T-helper 9 cell (primary cell): ENCODE data around the gene HCFC1R1.
A peak's percentile ranks its signal among the peaks of the same experiment; 100 is the strongest.

Source experiments
- DNase-seq: peaks from one replicate; pipeline ENCODE4 v3.0.0-alpha.2; 2020

The HCFC1R1 gene

DNA sequence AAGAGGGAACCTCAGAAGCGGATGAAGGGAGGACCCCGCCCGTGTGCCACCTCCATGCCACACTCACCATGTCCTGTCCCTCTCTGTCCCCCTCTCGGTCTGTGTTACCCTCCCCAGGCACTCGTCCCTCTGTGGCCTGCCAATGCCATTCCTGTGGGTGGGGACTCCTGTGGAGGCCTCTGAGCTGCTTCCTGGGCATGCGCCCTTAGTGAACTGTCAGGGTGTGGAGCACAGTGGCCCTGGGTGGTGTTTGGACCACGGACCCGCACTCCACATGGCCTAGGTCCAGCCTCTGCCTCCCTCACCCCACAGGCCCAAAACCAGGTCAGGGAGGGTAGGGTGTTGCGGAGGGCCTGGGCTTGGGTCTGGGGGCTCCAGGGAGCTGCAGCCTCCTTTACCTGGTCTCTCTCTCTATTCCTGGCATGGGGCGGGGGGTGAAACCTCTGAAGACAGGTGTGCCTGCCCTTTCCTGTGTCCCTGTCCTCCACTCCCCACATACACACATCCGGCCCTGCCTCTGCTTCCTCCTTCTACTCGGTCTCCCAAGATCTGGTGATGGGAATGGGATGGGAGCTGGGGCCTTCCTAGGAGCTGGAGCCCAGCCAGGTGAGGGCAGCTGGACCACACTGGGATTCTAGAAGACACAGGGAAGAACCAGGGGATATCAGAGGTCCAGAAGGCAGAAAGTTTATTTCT lies 32.0 kb downstream of the HCFC1R1 start:
- no peak for DNase-seq

DNA sequence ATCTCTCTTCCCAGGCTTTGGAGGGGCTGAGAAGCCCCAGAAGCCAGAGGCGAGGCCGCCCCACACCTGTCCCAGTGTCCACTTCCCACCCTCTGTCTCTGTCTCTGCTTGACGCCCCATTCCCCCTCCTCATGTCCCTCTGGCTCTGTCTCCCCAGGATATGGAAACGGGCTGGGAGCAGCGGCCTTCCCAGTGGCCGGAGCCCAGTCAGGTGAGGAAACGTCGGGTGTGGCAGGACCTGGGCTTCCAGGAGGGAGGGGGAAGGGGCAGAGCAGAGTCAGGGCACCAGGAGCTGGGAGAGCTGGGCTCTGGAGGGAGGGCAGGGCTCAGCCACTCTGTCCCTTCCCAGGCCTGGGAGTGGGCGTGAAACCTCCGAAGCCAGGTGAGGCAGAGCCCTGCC lies 32.9 kb downstream of the HCFC1R1 start:
- DNase-seq = no peak

DNA sequence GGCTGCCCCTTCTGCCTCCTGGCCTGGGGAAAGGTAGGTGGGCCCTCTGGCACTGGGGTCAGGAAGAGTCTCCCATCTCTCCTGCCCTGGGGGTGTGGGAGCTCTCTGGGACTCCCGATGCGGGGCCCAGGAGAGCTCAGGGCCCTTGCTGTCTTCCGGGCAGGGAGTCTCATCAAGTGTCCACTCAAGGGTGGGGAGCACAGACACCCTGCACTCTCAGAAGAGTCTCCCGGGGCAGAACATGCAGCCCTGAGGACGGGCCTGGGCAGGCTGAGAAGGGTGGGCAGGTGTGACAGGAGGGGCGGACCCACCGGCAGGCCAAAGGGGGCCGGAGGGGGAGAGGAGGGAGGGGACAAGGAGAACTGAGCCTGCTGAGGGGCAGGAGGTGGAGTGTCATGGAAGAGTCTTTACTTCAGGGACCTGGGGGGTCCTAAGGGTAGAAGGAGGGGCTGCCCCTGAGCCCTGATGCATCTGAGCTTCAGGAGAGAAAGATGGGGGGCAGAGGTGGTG lies 35.1 kb downstream of the HCFC1R1 start:
- no peak for DNase-seq

DNA sequence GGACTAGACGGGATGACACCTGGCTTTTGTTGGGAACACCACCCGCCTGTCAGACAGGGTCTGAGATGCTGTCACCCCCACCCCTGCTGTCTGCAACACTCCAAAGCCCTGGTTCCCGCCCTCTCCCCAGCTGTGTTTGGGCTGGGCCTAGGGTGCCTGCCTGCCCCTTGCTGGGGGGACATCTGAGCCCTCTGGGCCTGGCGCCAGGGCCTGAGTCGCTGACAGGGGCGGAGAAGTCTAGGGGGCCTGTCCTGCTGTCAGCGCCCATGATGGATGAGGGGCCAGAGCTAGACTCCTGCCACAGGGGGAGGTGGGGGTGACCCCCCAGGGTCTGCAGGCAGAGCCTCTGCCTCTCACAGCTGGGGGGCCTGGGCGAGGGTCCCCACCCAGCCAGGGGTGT lies 35.9 kb downstream of the HCFC1R1 start:
- DNase-seq = no peak

DNA sequence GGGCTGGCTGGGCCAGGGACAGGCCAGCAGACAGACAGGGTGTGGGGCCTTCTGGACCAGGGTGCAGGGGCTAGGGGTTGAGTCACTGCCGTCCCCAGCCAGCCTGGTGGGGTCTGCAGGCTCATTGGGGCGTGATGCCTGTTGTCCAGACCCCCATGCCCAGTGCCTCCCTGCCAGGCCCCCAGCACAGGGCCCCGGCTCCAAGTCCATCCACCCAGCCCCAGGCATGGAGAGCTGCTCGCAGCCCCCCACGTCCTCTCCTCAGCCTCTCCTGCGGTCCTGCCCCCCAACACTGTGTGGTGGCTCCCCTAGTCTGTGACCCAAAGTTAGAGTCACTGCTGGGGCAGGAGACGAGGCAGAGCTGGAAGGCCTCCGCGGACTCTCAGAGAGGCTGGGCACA lies 36.5 kb downstream of the HCFC1R1 start:
- no peak for DNase-seq

DNA sequence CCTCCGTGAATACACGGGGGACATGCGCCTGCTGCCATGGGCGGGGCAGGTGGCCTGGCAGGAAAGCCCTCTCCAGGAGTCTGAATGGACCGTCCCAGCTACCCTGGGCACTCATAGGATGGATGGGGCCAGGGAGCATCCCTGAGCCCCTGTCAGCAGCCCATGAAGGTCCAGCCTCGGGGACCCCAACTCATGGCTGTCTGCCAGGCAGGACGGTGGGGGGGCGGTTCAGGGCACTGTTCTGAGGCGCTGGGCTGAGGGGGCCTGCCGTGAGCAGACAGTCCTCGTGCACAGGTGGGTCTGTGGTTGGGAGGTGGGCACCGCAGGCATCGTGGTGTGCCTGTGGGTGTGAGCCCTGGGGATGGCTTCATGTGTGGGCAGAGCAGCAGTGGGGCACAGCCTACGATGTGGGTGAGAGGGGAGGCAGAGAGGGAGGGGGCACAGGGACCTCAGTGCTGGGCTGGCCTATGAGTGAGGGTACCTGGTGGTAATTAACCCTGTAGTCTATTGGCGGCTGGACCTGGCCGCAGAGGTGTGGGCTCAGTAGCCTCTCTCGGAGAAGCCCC lies 37.0 kb downstream of the HCFC1R1 start:
- DNase-seq = no peak

- no peak for DNase-seq
These were observed 37.8 kb downstream of the HCFC1R1 start for GRCh38 chr16:2985893-2986355.

- DNase-seq = no peak
These were observed 38.3 kb downstream of the HCFC1R1 start for GRCh38 chr16:2985462-2985861.

DNA sequence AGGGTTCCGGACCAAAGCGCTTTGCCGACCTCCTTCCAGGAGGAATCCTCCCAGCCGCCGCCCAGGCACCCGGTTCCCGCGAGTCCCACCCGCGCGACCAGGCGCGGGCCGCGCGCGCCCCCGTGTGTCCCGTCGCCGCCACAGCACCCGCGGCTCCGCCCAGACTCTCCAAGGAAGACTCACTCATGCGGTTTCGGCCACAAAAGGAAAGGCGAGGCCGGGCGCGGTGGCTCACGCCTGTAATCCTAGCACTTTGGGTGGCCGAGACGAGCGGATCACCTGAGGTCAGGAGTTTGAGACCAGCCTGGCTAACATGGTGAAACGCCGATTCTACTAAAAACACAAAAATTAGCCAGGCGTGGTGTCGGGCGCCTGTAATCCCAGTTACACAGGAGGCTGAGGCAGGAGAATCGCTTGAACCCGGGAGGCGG lies 40.0 kb downstream of the HCFC1R1 start:
- peak; percentile 62 for DNase-seq

GRCh38 chr16:2982402-2982801 lies 41.3 kb downstream of the HCFC1R1 start:
- no peak for DNase-seq

DNA sequence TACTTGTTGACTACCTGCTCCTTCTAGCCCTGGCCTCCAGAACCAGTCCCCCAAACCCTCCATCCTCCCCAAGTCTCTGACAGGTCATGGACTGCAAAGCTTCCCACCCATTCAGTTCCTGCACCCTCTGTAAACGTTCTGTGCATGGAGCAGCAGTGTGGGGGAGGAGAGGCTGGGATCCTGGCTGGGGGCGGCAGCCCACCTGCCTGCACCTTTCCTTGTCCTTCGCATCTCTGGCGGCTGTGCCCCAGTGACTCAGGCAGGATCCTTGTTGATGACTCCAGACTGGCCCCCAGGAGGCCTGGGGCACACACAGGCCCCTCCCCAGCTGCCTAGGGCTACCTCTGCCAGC lies 41.9 kb downstream of the HCFC1R1 start:
- no peak for DNase-seq

DNA sequence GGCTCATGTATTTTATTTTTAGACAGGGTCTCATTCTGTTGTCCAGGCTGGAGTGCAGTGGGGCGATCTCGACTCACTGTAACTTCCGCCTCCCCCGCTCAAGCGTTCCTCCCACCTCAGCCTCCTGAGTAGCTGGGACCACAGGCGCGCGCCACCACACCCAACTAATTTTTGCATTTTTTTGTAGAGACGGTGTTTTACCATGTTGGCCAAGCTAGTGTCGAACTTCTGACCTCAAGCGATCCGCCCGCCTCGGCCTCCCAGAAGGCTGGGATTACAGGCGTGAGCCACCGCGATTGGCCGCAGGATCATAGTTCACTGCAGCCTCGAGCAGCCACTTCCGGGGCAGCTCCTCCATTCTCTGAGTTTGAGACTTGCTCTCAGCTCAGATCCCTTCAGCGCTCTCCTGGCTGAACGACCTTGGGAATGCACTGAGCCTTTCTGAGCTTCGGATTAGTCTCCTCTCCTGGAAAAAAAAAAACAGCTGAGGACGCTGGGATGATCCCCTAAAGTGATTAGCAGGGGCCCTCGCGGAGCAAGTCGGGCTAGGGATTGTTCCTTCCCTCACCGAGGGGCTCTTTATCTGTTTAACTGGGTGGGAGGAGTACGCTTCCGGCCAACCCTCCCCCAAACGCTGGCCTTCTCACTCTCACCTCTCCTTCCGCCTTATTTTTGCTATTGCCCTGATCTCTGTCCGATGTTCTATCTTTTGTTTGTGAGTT lies 42.4 kb downstream of the HCFC1R1 start:
- no peak for DNase-seq

- DNase-seq = peak; percentile 93
These were observed 43.2 kb downstream of the HCFC1R1 start, which contains the start of gene PKMYT1 for GRCh38 chr16:2980227-2981176. PKMYT1 (minus strand) TSS chr16:2980446; CDS start chr16:2979657, 789 bp downstream.

DNA sequence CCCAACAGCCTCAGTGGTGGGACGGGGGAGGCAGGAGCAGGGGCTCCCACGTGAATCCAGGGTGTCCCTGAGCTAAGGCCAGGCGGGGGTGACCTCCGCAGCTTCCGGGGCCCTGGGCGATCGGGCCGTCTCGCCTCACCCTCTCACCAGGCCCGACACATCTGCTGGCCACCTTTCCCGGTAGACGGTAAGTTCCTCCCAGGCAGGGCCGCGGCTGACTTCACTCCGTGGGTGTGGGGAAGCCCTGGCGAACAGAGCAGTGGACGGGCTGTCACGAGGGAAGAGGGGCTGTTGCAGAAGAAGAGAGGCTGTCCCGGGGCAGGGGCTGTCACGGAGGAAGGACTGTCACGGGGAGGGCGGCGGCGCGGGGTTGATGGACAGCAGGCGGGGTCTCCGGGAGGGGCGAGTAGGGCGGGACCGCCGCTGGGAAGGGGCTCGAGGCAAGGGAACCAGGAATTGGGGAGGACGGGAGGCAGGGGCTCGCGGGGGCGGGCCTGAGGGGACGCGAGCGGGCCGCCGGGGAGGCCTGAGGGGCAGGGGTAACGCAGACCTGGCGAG lies 44.0 kb downstream of the HCFC1R1 start:
- DNase-seq = no peak

GRCh38 chr16:2977440-2977839 lies 46.3 kb downstream of the HCFC1R1 start:
- no peak for DNase-seq

GRCh38 chr16:2976673-2977072 lies 47.1 kb downstream of the HCFC1R1 start:
- DNase-seq = no peak

DNA sequence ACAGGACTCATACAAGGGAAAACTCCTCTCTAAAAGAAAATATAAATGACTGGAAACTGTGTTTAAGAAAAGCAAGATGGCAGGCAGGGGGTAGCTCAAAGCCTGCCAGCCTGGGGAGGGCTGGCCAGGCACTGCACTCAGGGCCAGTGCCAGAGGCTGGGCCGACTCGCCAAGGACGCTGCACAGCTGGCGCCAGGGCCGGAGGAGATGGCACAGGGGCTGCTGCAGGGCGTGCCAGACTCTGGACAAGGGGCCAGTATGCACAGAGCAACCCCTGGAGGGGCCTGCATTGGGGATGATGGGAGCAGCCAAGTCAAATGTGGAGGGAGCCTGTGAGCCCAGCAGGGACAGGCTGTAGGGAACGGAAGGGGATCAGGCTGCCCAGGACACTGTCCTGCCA lies 47.5 kb downstream of the HCFC1R1 start:
- DNase-seq = no peak

DNA sequence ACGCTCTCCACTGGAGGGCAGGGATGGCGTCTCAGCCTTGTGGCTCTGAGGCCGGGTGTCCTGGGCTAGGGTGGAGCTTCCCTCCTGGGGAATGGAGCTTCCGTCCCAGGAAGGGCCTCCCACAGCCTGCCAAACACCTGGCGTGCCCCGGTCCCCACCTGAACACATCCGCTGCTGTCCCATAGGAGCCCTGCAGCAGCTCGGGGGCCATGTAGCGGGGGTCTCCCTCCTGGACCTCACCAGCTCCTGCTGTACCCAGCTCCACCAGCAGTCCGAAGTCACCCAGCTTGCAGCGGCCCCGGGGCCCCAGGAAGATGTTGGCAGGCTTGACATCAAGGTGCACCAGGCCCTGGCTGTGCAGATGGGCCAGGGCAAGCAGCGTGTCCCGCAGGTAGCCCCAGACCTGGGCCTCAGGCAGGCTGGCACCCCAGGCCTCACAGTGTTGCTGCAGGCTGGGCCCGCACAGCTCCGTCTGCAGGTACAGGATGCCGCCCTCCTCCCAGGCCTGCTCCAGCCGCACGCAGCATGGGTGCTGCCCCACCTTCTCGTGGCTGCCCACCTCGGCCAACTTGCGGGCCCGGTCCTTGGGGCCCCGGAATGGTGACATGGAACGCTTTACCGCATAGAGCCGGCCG lies 48.5 kb downstream of the HCFC1R1 start:
- no peak for DNase-seq

DNA sequence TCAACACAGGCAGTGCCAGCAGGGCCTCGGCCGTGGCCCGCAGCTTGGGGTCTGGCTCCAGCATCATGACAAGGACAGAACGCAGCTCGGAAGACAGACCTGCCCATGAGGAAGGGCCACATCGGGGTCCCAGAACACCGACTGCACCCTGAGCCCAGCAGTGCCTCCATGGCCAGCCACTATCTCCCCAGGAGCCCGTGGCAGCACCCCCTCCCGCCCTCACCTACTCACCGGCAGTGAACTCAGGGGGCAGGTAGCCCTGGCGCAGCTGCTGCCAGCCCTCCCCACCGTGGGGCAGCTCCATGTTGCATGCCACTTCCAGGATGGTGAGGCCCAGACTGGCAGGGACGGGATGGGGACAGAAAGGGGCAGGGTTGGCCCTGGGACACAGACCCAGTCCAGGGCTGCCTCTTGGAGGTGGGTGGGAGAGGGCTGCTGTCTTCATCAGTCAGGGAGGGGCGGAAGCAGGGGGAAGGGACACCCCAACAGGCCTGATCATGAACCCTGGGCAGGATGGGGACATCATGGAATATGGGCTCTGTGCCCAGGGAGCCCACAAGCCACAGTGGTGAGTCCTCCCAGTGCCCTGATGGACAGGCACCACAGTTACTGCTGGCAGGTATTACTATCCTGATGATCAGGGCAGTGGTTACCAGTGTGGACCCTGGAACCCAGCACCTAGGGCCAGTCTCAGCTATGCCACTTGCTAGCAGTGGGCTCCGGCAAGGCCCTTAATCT lies 49.3 kb downstream of the HCFC1R1 start:
- no peak for DNase-seq

GRCh38 chr16:2973605-2974318 lies 50.0 kb downstream of the HCFC1R1 start:
- no peak for DNase-seq
